ENCODE data around the gene TOM1L2.

The TOM1L2 gene

DNA sequence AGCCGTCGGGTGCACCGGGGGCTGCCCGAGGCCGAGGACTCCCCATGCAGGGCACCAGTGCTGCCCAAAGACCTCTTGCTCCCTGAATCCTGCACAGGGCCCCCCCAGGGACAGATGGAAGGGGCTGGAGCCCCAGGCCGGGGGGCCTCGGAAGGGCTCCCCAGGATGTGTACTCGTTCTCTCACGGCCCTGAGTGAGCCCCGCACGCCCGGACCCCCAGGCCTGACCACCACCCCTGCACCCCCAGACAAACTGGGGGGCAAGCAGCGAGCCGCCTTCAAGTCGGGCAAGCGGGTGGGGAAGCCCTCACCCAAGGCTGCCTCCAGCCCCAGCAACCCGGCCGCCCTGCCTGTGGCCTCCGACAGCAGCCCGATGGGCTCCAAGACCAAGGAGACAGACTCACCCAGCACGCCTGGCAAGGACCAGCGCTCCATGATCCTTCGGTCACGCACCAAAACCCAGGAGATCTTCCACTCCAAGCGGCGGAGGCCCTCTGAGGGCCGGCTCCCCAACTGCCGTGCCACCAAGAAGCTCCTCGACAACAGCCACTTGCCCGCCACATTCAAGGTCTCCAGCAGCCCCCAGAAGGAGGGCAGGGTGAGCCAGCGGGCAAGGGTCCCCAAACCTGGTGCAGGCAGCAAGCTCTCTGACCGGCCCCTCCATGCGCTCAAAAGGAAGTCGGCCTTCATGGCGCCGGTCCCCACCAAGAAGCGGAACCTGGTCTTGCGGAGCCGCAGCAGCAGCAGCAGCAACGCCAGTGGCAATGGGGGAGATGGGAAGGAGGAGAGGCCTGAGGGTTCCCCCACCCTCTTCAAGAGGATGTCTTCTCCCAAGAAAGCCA, 176.0 kb downstream of the TOM1L2 start:
- Histone ChIP-seq H3K9me3 (replicated peaks; ENCODE audit: insufficient read depth, low read length) (no peaks in the 10 kb centered on the region), H3K27me3 (replicated peaks; ENCODE audit: insufficient read depth, low read length) (no peaks in the 10 kb centered on the region), H3K79me2 (ENCODE audit: low read length) (no peaks in the 10 kb centered on the region), H3K9me2 (replicated peaks; ENCODE audit: insufficient read depth, low read length) (no peaks in the 10 kb centered on the region), H3K4me1 (ENCODE audit: low read length) (no peaks in the 10 kb centered on the region), H3K36me3 (replicated peaks; ENCODE audit: insufficient read depth, low read length) (no peaks in the 10 kb centered on the region), H3K4me3 (ENCODE audit: low read length) (no peak overlapping the region), H2AFZ (ENCODE audit: low read length) (no peak overlapping the region), H3K9ac (ENCODE audit: low read length) (no peak overlapping the region), H3F3A (ENCODE audit: insufficient read depth, low read length) (no peaks in the 10 kb centered on the region), H3K27ac (ENCODE audit: low read length) (no peak overlapping the region), H4K20me1 (ENCODE audit: insufficient read depth, low read length) (no peaks in the 10 kb centered on the region), H3K4me2 (ENCODE audit: low read depth, low read length) (no peak overlapping the region)
- no peak for DNase-seq
- TF ChIP-seq EZH2 (optimal IDR thresholded peaks at IDR 0.05; ENCODE audit: low read depth, low read length) (no peak), EZH2phosphoT487 (IDR thresholded peaks at IDR 0.05; ENCODE audit: low read length) (no peak), CTCF (IDR thresholded peaks at IDR 0.05; ENCODE audit: low read length) (no peak)

GRCh38 chr17:17795296-17795695, 176.9 kb downstream of the TOM1L2 start:
- Histone ChIP-seq H4K20me1 (ENCODE audit: insufficient read depth, low read length) (no peaks in the 10 kb centered on the region), H3K27me3 (replicated peaks; ENCODE audit: insufficient read depth, low read length) (no peaks in the 10 kb centered on the region), H3K36me3 (replicated peaks; ENCODE audit: insufficient read depth, low read length) (no peaks in the 10 kb centered on the region), H3K79me2 (ENCODE audit: low read length) (no peaks in the 10 kb centered on the region), H3K9me3 (replicated peaks; ENCODE audit: insufficient read depth, low read length) (no peaks in the 10 kb centered on the region), H3K4me3 (ENCODE audit: low read length) (no peak overlapping the region), H3F3A (ENCODE audit: insufficient read depth, low read length) (no peaks in the 10 kb centered on the region), H3K4me2 (ENCODE audit: low read depth, low read length) (no peak overlapping the region), H3K4me1 (ENCODE audit: low read length) (no peaks in the 10 kb centered on the region), H3K9me2 (replicated peaks; ENCODE audit: insufficient read depth, low read length) (no peaks in the 10 kb centered on the region), H3K27ac (ENCODE audit: low read length) (no peak overlapping the region), H3K9ac (ENCODE audit: low read length) (no peak overlapping the region), H2AFZ (ENCODE audit: low read length) (no peak overlapping the region)
- DNase-seq = no peak
- TF ChIP-seq EZH2 (optimal IDR thresholded peaks at IDR 0.05; ENCODE audit: low read depth, low read length) = no peak
- no peak for TF ChIP-seq CTCF (IDR thresholded peaks at IDR 0.05; ENCODE audit: low read length)
- TF ChIP-seq EZH2phosphoT487 (IDR thresholded peaks at IDR 0.05; ENCODE audit: low read length) = no peak

- H3K9me2 ChIP-seq (replicated peaks; ENCODE audit: insufficient read depth, low read length) = no peaks in the 10 kb centered on the region
- H3K9me3 ChIP-seq (replicated peaks; ENCODE audit: insufficient read depth, low read length) = no peaks in the 10 kb centered on the region
- H3K27me3 ChIP-seq (replicated peaks; ENCODE audit: insufficient read depth, low read length) = no peaks in the 10 kb centered on the region
- H3K36me3 ChIP-seq (replicated peaks; ENCODE audit: insufficient read depth, low read length) = no peaks in the 10 kb centered on the region
- no peaks in the 10 kb centered on the region for H4K20me1 ChIP-seq (ENCODE audit: insufficient read depth, low read length)
- H2AFZ ChIP-seq (ENCODE audit: low read length) = no peak overlapping the region
- H3K9ac ChIP-seq (ENCODE audit: low read length) = no peak overlapping the region
- no peaks in the 10 kb centered on the region for H3K79me2 ChIP-seq (ENCODE audit: low read length)
- no peaks in the 10 kb centered on the region for H3F3A ChIP-seq (ENCODE audit: insufficient read depth, low read length)
- no peak overlapping the region for H3K4me2 ChIP-seq (ENCODE audit: low read depth, low read length)
- H3K4me3 ChIP-seq (ENCODE audit: low read length) = no peak overlapping the region
- H3K4me1 ChIP-seq (ENCODE audit: low read length) = no peaks in the 10 kb centered on the region
- no peak overlapping the region for H3K27ac ChIP-seq (ENCODE audit: low read length)
- DNase-seq = no peak
- TF ChIP-seq EZH2 (optimal IDR thresholded peaks at IDR 0.05; ENCODE audit: low read depth, low read length) = no peak
- no peak for TF ChIP-seq CTCF (IDR thresholded peaks at IDR 0.05; ENCODE audit: low read length)
- no peak for TF ChIP-seq EZH2phosphoT487 (IDR thresholded peaks at IDR 0.05; ENCODE audit: low read length)
Measured at GRCh38 chr17:17794382-17794781, 177.8 kb downstream of the TOM1L2 start.

Data from MM.1S (cell line).